Right lobe of liver (tissue), 6 donors: Measurements from ENCODE around the gene ZDHHC5. TPM values are rescaled to one million over a fixed set of nuclear protein-coding genes. Genes with fewer than 3 reads are reported as not detected.

Source experiments
- ATAC-seq, 4 donors: fragments of 200-7000 bp; cut with Tn5 transposase; one replicate each; pipeline ENCODE4 v1.9.1; 2020; ENCODE audit warnings: mild to moderate bottlenecking in 4 of 4, moderate library complexity in 4 of 4
- DNase-seq, 3 donors: peaks; one replicate each; pipeline ENCODE4 v3.0.0-alpha.2; 2020
- H3K27ac ChIP-seq, 3 donors: fragments of 200-600 bp; one replicate each; pipeline ENCODE4 v1.8.0; 2022
- H3K27me3 ChIP-seq, 2 donors: fragments of 200-600 bp; one replicate each; pipeline ENCODE4 v1.8.0; 2022
- H3K36me3 ChIP-seq, 4 donors: fragments of 200-600 bp; sonication (generic) in 1 of 4; one replicate each; pipeline versions ENCODE4 v1.5.1 to v1.8.0; 2017 to 2022; ENCODE audit warnings: control low read depth in 1 of 4
- H3K4me1 ChIP-seq, 4 donors: fragments of 200-600 bp; sonication (generic) in 1 of 4; one replicate each; pipeline versions ENCODE4 v1.5.1 to v1.8.0; 2017 to 2022; ENCODE audit warnings: control low read depth in 1 of 4
- H3K4me3 ChIP-seq, 3 donors: fragments of 200-600 bp; one replicate each; pipeline ENCODE4 v1.8.0; 2022
- H3K9me3 ChIP-seq, 4 donors: fragments of 200-600 bp; sonication (generic) in 1 of 4; one replicate each; pipeline versions ENCODE4 v1.5.1 to v1.8.0; 2017 to 2022; ENCODE audit warnings: control low read depth in 1 of 4
- POLR2A ChIP-seq: fragments of 450-650 bp; IDR thresholded peaks from one replicate; pipeline ENCODE4 v1.6.1; 2017; ENCODE audit warnings: antibody characterized with exemption, mild to moderate bottlenecking
- WGBS: methylation state at CpG from one replicate; pipeline ENCODE4 v1.1.6; 2018; ENCODE audit warnings: low coverage, low lambda C conversion rate; ENCODE audit not compliant: insufficient coverage; ENCODE audit errors: missing lambda C conversion rate; 5-methylcytosine and 5-hydroxymethylcytosine counted together
- intact Hi-C, 2 donors: fragments of 100-400 bp; cut with DNase I; formaldehyde crosslinking; loops; one replicate each; pipeline versions ENCODE4 v1.11.2 to v1.14.1; 2022
- microRNA counts: library from miRNA; unstranded; fragments of <30 nt; microRNA quantifications from one replicate; lab custom pipeline; 2016
- microRNA-seq, 2 donors: library from miRNA; unstranded; fragments of <30 nt; microRNA quantifications; one replicate each; pipeline ENCODE4, GENCODE V29; 2019 to 2020
- small RNA-seq, 2 experiments: library from RNA; depleted of rRNA; stranded (forward); fragments of <200 nt; gene quantifications; one replicate each; pipeline ENCODE3, GENCODE V24; 2016
- total RNA-seq, 6 experiments: library from RNA; depleted of rRNA in 2 of 6; stranded (reverse); fragments of >200 nt in 2 of 6; fragmentation: NEBNext Ultra II Directional in 3 of 6; extraction: Animal tissue kit (Norgen Biotek cat#: 25700) in 3 of 6; gene quantifications; one replicate each; pipeline versions ENCODE4 v1.1.0 to v1.2.4, GENCODE V29; 2016 to 2023
- TF ChIP-seq, protein P1 (sequence below), 4 donors: fragments of 200-600 bp in 3 of 4; fragments of 450-650 bp in 1 of 4; IDR thresholded peaks; one replicate each; pipeline versions ENCODE4 v1.5.1 to v1.8.0; 2016 to 2022; ENCODE audit warnings: antibody characterized with exemption in 4 of 4, mild to moderate bottlenecking in 2 of 4
- donor health status: DM: no; HTN: yes; CAD: no.
- donor health status: DM: no; HTN: no; CAD: no.
- donor health status: DM: no; HTN: no; CAD: no.
- donor health status: DM: no; HTN: yes; CAD: no.
- donor health status: DM: no; HTN: yes; CAD: no.

The ZDHHC5 gene
- total RNA-seq, 6 experiments from 2014 or later: 27.0 to 35.7 (median 33.6) TPM

DNA sequence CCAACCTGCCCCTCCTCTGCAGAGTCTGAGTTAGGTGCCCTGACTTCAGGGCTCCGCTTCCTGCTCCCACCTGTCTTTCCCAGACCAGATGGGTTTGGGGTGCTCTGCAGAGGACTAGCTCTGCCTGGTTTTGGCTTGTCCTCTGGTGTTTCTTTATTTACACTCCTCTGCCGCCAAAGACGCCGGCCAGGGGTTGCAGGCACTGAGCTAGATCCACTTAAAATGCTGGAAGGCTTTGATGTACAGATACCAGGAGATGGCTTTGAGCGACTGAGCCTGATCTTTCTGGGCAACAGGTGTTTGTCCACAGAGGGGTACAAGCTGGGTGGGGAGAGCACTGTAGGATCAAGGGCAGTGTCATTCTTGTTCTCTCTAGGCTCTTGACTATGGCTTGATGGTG is 77.3 kb downstream of the ZDHHC5 start:
- H3K27me3 ChIP-seq: no peaks in the 10 kb centered on the region
- H3K9me3 ChIP-seq: no peaks in the 10 kb centered on the region
- no peak for ATAC-seq
- intact Hi-C loops: no loop called here
- peaks cover 0 to 13% (median 5%) of the 10 kb centered on the region in 4 donors for H3K4me1 ChIP-seq
- H3K36me3 ChIP-seq: peaks cover 0 to 22% (median 4%) of the 10 kb centered on the region in 4 donors
- H3K4me3 ChIP-seq: no peak overlapping the region
- WGBS: 80% methylated on average over 5 of the region's 5 CpGs
- TF ChIP-seq, protein P1, sequence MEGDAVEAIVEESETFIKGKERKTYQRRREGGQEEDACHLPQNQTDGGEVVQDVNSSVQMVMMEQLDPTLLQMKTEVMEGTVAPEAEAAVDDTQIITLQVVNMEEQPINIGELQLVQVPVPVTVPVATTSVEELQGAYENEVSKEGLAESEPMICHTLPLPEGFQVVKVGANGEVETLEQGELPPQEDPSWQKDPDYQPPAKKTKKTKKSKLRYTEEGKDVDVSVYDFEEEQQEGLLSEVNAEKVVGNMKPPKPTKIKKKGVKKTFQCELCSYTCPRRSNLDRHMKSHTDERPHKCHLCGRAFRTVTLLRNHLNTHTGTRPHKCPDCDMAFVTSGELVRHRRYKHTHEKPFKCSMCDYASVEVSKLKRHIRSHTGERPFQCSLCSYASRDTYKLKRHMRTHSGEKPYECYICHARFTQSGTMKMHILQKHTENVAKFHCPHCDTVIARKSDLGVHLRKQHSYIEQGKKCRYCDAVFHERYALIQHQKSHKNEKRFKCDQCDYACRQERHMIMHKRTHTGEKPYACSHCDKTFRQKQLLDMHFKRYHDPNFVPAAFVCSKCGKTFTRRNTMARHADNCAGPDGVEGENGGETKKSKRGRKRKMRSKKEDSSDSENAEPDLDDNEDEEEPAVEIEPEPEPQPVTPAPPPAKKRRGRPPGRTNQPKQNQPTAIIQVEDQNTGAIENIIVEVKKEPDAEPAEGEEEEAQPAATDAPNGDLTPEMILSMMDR (IDR thresholded peaks at IDR 0.05): no peak
- TF ChIP-seq POLR2A: no peak
- no peak overlapping the region for H3K27ac ChIP-seq
- no peak for DNase-seq

DNA sequence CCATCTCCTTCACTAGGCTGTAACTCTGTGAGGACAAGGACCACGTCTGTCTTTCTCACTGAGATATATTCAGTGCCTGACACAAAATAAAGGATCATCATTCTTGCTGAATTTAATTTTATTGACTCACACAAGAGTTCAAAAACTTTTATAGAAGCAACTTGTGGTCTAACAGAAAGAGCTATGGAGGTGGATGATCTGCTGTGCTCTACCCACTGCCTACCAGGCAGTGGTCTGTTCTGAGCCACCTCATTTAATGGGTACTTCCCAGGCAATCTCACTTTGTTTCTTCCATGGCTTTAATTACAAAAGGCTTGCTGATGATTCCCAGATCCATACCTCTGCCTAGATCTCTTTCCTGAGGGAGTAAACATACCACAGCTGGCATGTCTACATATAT is 79.0 kb downstream of the ZDHHC5 start:
- no peaks in the 10 kb centered on the region for H3K27me3 ChIP-seq
- no peak overlapping the region for H3K27ac ChIP-seq
- no peak for TF ChIP-seq POLR2A
- TF ChIP-seq, protein P1 (IDR thresholded peaks at IDR 0.05): no peak
- intact Hi-C loops: no loop called here
- 100% methylated on average over 1 of the region's 1 CpG for whole genome bisulfite sequencing
- peaks cover 0 to 11% (median 5%) of the 10 kb centered on the region in 4 donors for H3K4me1 ChIP-seq
- no peaks in the 10 kb centered on the region for H3K9me3 ChIP-seq
- peaks cover 0 to 22% (median 4%) of the 10 kb centered on the region in 4 donors for H3K36me3 ChIP-seq
- DNase-seq (no peak), ATAC-seq (no peak)
- H3K4me3 ChIP-seq: no peak overlapping the region

MicroRNA genes within 50 kb of the gene (microRNA counts, 767-probe panel; counts per million panel counts)
- microRNA hsa-miR-130a-3p (lab: Ali Mortazavi, UCI): 8,773 counts per million, percentile 40 among the panel's probes with 10 or more counts

Small RNA genes within 50 kb of the gene (microRNA-seq; reads per million reads assigned to microRNA genes)
- gene MIR130A: 7,583 to 11,114 reads per million in 2 donors

Small RNA genes within 50 kb of the gene (small RNA-seq; reads per million reads assigned to genes)
- gene MIR130A (356 to 468 reads per million in 2 experiments), gene TMX2-CTNND1 (0 reads per million in 2 experiments)

Other genes starting within 250 kb of the ZDHHC5 start
- gene SLC43A3, start 241.0 kb upstream of the ZDHHC5 start, total RNA-seq: 100 to 1,000 TPM; 109 to 259 (median 185) TPM
- gene RTN4RL2, start 207.6 kb upstream of the ZDHHC5 start, total RNA-seq: 10 to 100 TPM; 12.5 to 54.4 (median 18.6) TPM
- 100 to 1,000 TPM in 3 of 6 experiments, 10 to 100 TPM in 3; 38.9 to 173 (median 106) TPM for gene SLC43A1, start 152.4 kb upstream of the ZDHHC5 start, total RNA-seq
- gene TIMM10, start 137.4 kb upstream of the ZDHHC5 start, total RNA-seq: 10 to 100 TPM; 19.6 to 48.5 (median 39.0) TPM
- gene SMTNL1, start 130.5 kb upstream of the ZDHHC5 start, total RNA-seq: not detected
- 100 to 1,000 TPM in 1 of 6 experiments, 10 to 100 TPM in 5; 36.6 to 124 (median 58.6) TPM for gene UBE2L6, start 100.4 kb upstream of the ZDHHC5 start, total RNA-seq
- gene SERPING1, start 70.4 kb upstream of the ZDHHC5 start, total RNA-seq: 1,000 to 10,000 TPM; 1,903 to 2,571 (median 2,194) TPM
- gene YPEL4, start 18.2 kb upstream of the ZDHHC5 start, total RNA-seq: under 1 TPM in 4 of 6 experiments, not detected in 2; 0.06 to 0.84 (median 0.30) TPM
- 1 to 10 TPM; 5.6 to 9.2 (median 6.8) TPM for gene CLP1, start 10.4 kb upstream of the ZDHHC5 start, total RNA-seq
- gene MED19, start 44.1 kb downstream of the ZDHHC5 start, total RNA-seq: 1 to 10 TPM; 5.7 to 8.7 (median 6.3) TPM
- gene TMX2, start 44.5 kb downstream of the ZDHHC5 start, total RNA-seq: 10 to 100 TPM; 39.1 to 53.8 (median 48.5) TPM
- 100 to 1,000 TPM in 1 of 6 experiments, 10 to 100 TPM in 5; 57.1 to 110 (median 70.7) TPM for gene SELENOH, start 73.4 kb downstream of the ZDHHC5 start, total RNA-seq
- not detected for gene BTBD18, start 83.7 kb downstream of the ZDHHC5 start, total RNA-seq
- gene CTNND1, start 93.7 kb downstream of the ZDHHC5 start, total RNA-seq: 100 to 1,000 TPM in 3 of 6 experiments, 10 to 100 TPM in 3; 62.3 to 123 (median 97.8) TPM